HG03139 (cell line): ENCODE measurements around the gene PLOD3.
"Not testable (repeated sequence)": the region's sequence is repeated elsewhere in the genome, so short reads cannot be mapped to it uniquely, and the experiment has no call there.

Experiments used
- ATAC-seq: cut with Tn5 transposase; IDR thresholded peaks from one replicate; pipeline ENCODE4 v1.9.1; 2021; ENCODE audit not compliant: unreplicated experiment

Gene PLOD3

GRCh38 chr7:101216001-101216859 is 1.2 kb downstream of the PLOD3 start:
- no peak for ATAC-seq

- ATAC-seq = no peak
Observed at GRCh38 chr7:101212014-101212413, 5.4 kb downstream of the PLOD3 start.

- ATAC-seq = no peak
Observed at GRCh38 chr7:101211501-101211900, 5.9 kb downstream of the PLOD3 start.

- ATAC-seq = no peak
Observed at GRCh38 chr7:101210143-101210542, 7.2 kb downstream of the PLOD3 start.

- ATAC-seq = no peak
Observed at GRCh38 chr7:101208794-101209193, 8.6 kb downstream of the PLOD3 start.

- ATAC-seq = no peak
Observed at GRCh38 chr7:101207459-101207858, 9.9 kb downstream of the PLOD3 start.

GRCh38 chr7:101206665-101207042 is 10.7 kb downstream of the PLOD3 start:
- no peak for ATAC-seq

- no peak for ATAC-seq
Observed at GRCh38 chr7:101205901-101206664, 11.3 kb downstream of the PLOD3 start.

- ATAC-seq = not testable (repeated sequence)
Observed at GRCh38 chr7:101203740-101204738, 13.3 kb downstream of the PLOD3 start.

- no peak for ATAC-seq
Observed at GRCh38 chr7:101202603-101202918, 14.8 kb downstream of the PLOD3 start.

GRCh38 chr7:101201695-101202602 is 15.4 kb downstream of the PLOD3 start:
- no peak for ATAC-seq

- ATAC-seq = no peak
Observed at GRCh38 chr7:101200862-101201599, 16.4 kb downstream of the PLOD3 start, which contains the start of gene MOGAT3. TSS of gene MOGAT3 (minus strand) at chr7:101201036. CDS start at chr7:101200854, 182 bp downstream.

GRCh38 chr7:101200504-101200861 is 16.9 kb downstream of the PLOD3 start:
- no peak for ATAC-seq

- not testable (repeated sequence) for ATAC-seq
Observed at GRCh38 chr7:101199522-101199921, 17.9 kb downstream of the PLOD3 start.

GRCh38 chr7:101198476-101198875 is 18.9 kb downstream of the PLOD3 start:
- no peak for ATAC-seq

- ATAC-seq = no peak
Observed at GRCh38 chr7:101197991-101198390, 19.4 kb downstream of the PLOD3 start.

GRCh38 chr7:101195884-101196283 is 21.5 kb downstream of the PLOD3 start:
- ATAC-seq = no peak

GRCh38 chr7:101189109-101189508 is 28.3 kb downstream of the PLOD3 start:
- no peak for ATAC-seq

GRCh38 chr7:101186844-101187428 is 30.4 kb downstream of the PLOD3 start:
- no peak for ATAC-seq
